IMR-90 (cell line): ENCODE measurements around the gene CEACAM16. TPM values are rescaled to one million over a fixed set of nuclear protein-coding genes. Genes with fewer than 3 reads are reported as not detected.
A peak's percentile ranks its signal among the peaks of the same experiment; 100 is the strongest.

ENCODE experiments used
- ATAC-seq: fragments of 200-7000 bp; cut with Tn5 transposase; 2 replicates; pipeline ENCODE4 v1.9.1; 2020; ENCODE audit warnings: low read depth, mild to moderate bottlenecking, moderate library complexity
- BruUV-seq: library from RNA; stranded (reverse); fragments of 400-500 nt; replicated peaks from 2 replicates; lab custom pipeline; 2021; lab: Mats Ljungman, UMichigan
- CTCF ChIA-PET: fragments of 300-600 bp; formaldehyde crosslinking; extraction: SDS; loops from one replicate; lab custom pipeline; 2021; ENCODE audit warnings: antibody characterized with exemption; lab: Yijun Ruan, JAX
- POLR2A ChIA-PET: fragments of 300-600 bp; sonication (Branson Sonifier 250); formaldehyde crosslinking; loops from one replicate; lab custom pipeline; 2022; ENCODE audit warnings: antibody characterized with exemption; ENCODE audit not compliant: unreplicated experiment; lab: Charles Lee
- DNase-seq: peaks from one replicate; pipeline ENCODE4 v3.0.0; 2013
- H2AFZ ChIP-seq: replicated peaks from 2 replicates; pipeline ENCODE3; 2013; ENCODE audit warnings: low read length, mild to moderate bottlenecking; ENCODE audit not compliant: poor library complexity
- H2AK5ac ChIP-seq: 2 replicates; pipeline ENCODE4 v1.6.1; 2013; ENCODE audit warnings: low read depth, low read length, inconsistent platforms
- H2AK9ac ChIP-seq: replicated peaks from 2 replicates; pipeline ENCODE3; 2013; ENCODE audit warnings: mild to moderate bottlenecking, low read depth, low read length, moderate library complexity; ENCODE audit not compliant: poor library complexity
- H2BK120ac ChIP-seq: 2 replicates; pipeline ENCODE4 v1.6.1; 2013; ENCODE audit warnings: low read depth, low read length, inconsistent platforms
- H2BK15ac ChIP-seq: 3 replicates; pipeline ENCODE4 v1.6.1; 2013; ENCODE audit warnings: low read depth, low read length, inconsistent platforms
- H2BK20ac ChIP-seq: 2 replicates; pipeline ENCODE4 v1.6.1; 2013; ENCODE audit warnings: low read depth, mild to moderate bottlenecking, inconsistent platforms, low read length, moderate library complexity
- H2BK5ac ChIP-seq: 2 replicates; pipeline ENCODE4 v1.6.1; 2013; ENCODE audit warnings: mild to moderate bottlenecking, low read depth, low read length, inconsistent platforms; ENCODE audit not compliant: poor library complexity, severe bottlenecking
- H3K14ac ChIP-seq: replicated peaks from 2 replicates; pipeline ENCODE4 v1.6.1; 2013; ENCODE audit warnings: low read depth, low read length, inconsistent platforms
- H3K18ac ChIP-seq: 2 replicates; pipeline ENCODE4 v1.6.1; 2013; ENCODE audit warnings: low read depth, low read length, control low read depth
- H3K23ac ChIP-seq: 2 replicates; pipeline ENCODE4 v1.6.1; 2013; ENCODE audit warnings: low read depth, low read length, inconsistent platforms
- H3K27ac ChIP-seq: 2 replicates; pipeline ENCODE4 v1.5.1; 2013; ENCODE audit warnings: mild to moderate bottlenecking, control low read depth, low read length; ENCODE audit not compliant: insufficient read depth
- H3K27me3 ChIP-seq: 2 replicates; pipeline ENCODE4 v1.6.1; 2013; ENCODE audit warnings: low read length; ENCODE audit not compliant: control insufficient read depth, insufficient read depth
- H3K36me3 ChIP-seq: 2 replicates; pipeline ENCODE4 v1.6.1; 2013; ENCODE audit warnings: low read length, mixed read lengths; ENCODE audit not compliant: control insufficient read depth, insufficient read depth
- H3K4ac ChIP-seq: 2 replicates; pipeline ENCODE4 v1.6.1; 2013; ENCODE audit warnings: low read depth, low read length, inconsistent platforms
- H3K4me1 ChIP-seq: 2 replicates; pipeline ENCODE4 v1.6.1; 2013; ENCODE audit warnings: low read length, mixed read lengths; ENCODE audit not compliant: control insufficient read depth, insufficient read depth
- H3K4me2 ChIP-seq: 2 replicates; pipeline ENCODE4 v1.6.1; 2013; ENCODE audit warnings: low read depth, mild to moderate bottlenecking, control low read depth, low read length, moderate library complexity
- H3K4me3 ChIP-seq: 2 replicates; pipeline ENCODE4 v1.5.1; 2013; ENCODE audit warnings: low read depth, mild to moderate bottlenecking, control low read depth, low read length, moderate library complexity; ENCODE audit not compliant: insufficient read depth
- H3K56ac ChIP-seq: 2 replicates; pipeline ENCODE4 v1.6.1; 2013; ENCODE audit warnings: low read length, inconsistent platforms; ENCODE audit not compliant: insufficient read depth; ENCODE audit errors: extremely low read depth
- H3K79me1 ChIP-seq, 2 experiments: 2 replicates each; pipeline ENCODE4 v1.6.1; 2013; ENCODE audit warnings: low read length in 2 of 2, inconsistent platforms in 1 of 2, low read depth in 1 of 2
- H3K9ac ChIP-seq: 2 replicates; pipeline ENCODE4 v1.6.1; 2013; ENCODE audit warnings: low read depth, low read length, control low read depth
- H3K9me1 ChIP-seq: 2 replicates; pipeline ENCODE4 v1.6.1; 2013; ENCODE audit warnings: low read length, inconsistent platforms; ENCODE audit not compliant: insufficient read depth
- H3K9me3 ChIP-seq: 2 replicates; pipeline ENCODE4 v1.6.1; 2013; ENCODE audit warnings: low read length; ENCODE audit not compliant: control insufficient read depth, insufficient read depth
- H4K20me1 ChIP-seq: 2 replicates; pipeline ENCODE4 v1.6.1; 2013; ENCODE audit warnings: low read length, inconsistent platforms; ENCODE audit not compliant: insufficient read depth
- H4K5ac ChIP-seq: 2 replicates; pipeline ENCODE4 v1.6.1; 2013; ENCODE audit warnings: mild to moderate bottlenecking, low read depth, low read length, control low read depth
- H4K8ac ChIP-seq, 2 experiments: 2 replicates each; pipeline ENCODE4 v1.6.1; 2013; ENCODE audit warnings: low read depth in 2 of 2, low read length in 2 of 2, control low read depth in 1 of 2, inconsistent platforms in 1 of 2
- H4K91ac ChIP-seq: 2 replicates; pipeline ENCODE4 v1.6.1; 2013; ENCODE audit warnings: low read depth, low read length, inconsistent platforms; ENCODE audit not compliant: insufficient read depth
- BHLHE40 ChIP-seq: fragments of 150-350 bp; IDR thresholded peaks from 2 replicates; pipeline ENCODE4 v1.6.1; 2016; ENCODE audit warnings: mild to moderate bottlenecking, low read depth, low read length
- CHD1 ChIP-seq: IDR thresholded peaks from 2 replicates; pipeline ENCODE4 v1.6.1; 2012; ENCODE audit warnings: low read depth, low read length, improper control_type of control experiment
- FOS ChIP-seq: fragments of 150-350 bp; IDR thresholded peaks from 2 replicates; pipeline ENCODE4 v1.6.1; 2016; ENCODE audit warnings: low read depth, low read length
- MAFK ChIP-seq: IDR thresholded peaks from 2 replicates; pipeline ENCODE4 v1.6.1; 2012; ENCODE audit warnings: low read depth, low read length, improper control_type of control experiment
- MAZ ChIP-seq: IDR thresholded peaks from 2 replicates; pipeline ENCODE4 v1.6.1; 2012; ENCODE audit warnings: low read depth, mild to moderate bottlenecking, low read length, improper control_type of control experiment, moderate library complexity, borderline replicate concordance
- RAD21 ChIP-seq: IDR thresholded peaks from 2 replicates; pipeline ENCODE4 v1.6.1; 2012; ENCODE audit warnings: low read length, improper control_type of control experiment
- RCOR1 ChIP-seq: IDR thresholded peaks from 2 replicates; pipeline ENCODE4 v1.6.1; 2012; ENCODE audit warnings: mild to moderate bottlenecking, low read length, improper control_type of control experiment; ENCODE audit not compliant: insufficient replicate concordance
- RFX5 ChIP-seq: IDR thresholded peaks from 2 replicates; pipeline ENCODE4 v1.8.0; 2012; ENCODE audit warnings: low read depth, mild to moderate bottlenecking, low read length, moderate library complexity
- SMC3 ChIP-seq: fragments of 150-350 bp; IDR thresholded peaks from 2 replicates; pipeline ENCODE4 v1.6.1; 2016; ENCODE audit warnings: low read depth, mild to moderate bottlenecking, antibody characterized with exemption, low read length, moderate library complexity
- WGBS, 2 experiments: methylation state at CpG; one replicate each; pipeline versions ENCODE4 v1.1.5 to v1.1.7; 2013; ENCODE audit warnings: missing lambda C conversion rate in 2 of 2; ENCODE audit not compliant: insufficient read length in 1 of 2; ENCODE audit errors: extremely low coverage in 2 of 2; 5-methylcytosine and 5-hydroxymethylcytosine counted together
- dilution Hi-C: fragments of 300-500 bp; cut with HindIII; formaldehyde crosslinking; loops from one replicate; pipeline ENCODE4 v1.14.3; 2018; ENCODE audit warnings: low sequenced_read_pairs; ENCODE audit not compliant: unreplicated experiment
- in situ Hi-C: fragments of 300-500 bp; cut with MboI; formaldehyde crosslinking; loops from 3 replicates; pipeline ENCODE4 v1.14.3; 2019; ENCODE audit warnings: low sequenced_read_pairs, inconsistent platforms, mixed read lengths
- intact Hi-C: fragments of 100-400 bp; cut with micrococcal nuclease; formaldehyde crosslinking; loops from 2 replicates; pipeline ENCODE4 v1.10.0; 2022
- polyA plus RNA-seq, 3 experiments: library from polyadenylated mRNA; depleted of rRNA; stranded (reverse); fragments of >200 nt; gene quantifications; 2 replicates each; pipeline ENCODE4 v1.2.3, GENCODE V29; 2012; ENCODE audit warnings: low replicate concordance in 1 of 3
- total RNA-seq: library from RNA; depleted of rRNA; stranded (reverse); fragments of >200 nt; gene quantifications from 2 replicates; pipeline ENCODE4 v1.2.3, GENCODE V29; 2012
- TF ChIP-seq, protein P1 (sequence below): conservative IDR thresholded peaks from 2 replicates; pipeline ENCODE4 v1.5.1; 2012; ENCODE audit warnings: mild to moderate bottlenecking, low read depth, low read length, improper control_type of control experiment
- TF ChIP-seq, protein P2 (sequence below): fragments of 150-350 bp; IDR thresholded peaks from 2 replicates; pipeline ENCODE4 v1.6.1; 2016; ENCODE audit warnings: low read depth, mild to moderate bottlenecking, low read length, moderate library complexity, borderline replicate concordance
- TF ChIP-seq, protein P3 (sequence below): fragments of 150-350 bp; IDR thresholded peaks from 2 replicates; pipeline ENCODE4 v1.6.1; 2017; ENCODE audit warnings: mild to moderate bottlenecking, antibody characterized with exemption, low read length, low read depth

CEACAM16 gene
- total and polyA plus RNA-seq, 2 of the 4 experiments (the other 2 are of a cell fraction) = not detected

DNA sequence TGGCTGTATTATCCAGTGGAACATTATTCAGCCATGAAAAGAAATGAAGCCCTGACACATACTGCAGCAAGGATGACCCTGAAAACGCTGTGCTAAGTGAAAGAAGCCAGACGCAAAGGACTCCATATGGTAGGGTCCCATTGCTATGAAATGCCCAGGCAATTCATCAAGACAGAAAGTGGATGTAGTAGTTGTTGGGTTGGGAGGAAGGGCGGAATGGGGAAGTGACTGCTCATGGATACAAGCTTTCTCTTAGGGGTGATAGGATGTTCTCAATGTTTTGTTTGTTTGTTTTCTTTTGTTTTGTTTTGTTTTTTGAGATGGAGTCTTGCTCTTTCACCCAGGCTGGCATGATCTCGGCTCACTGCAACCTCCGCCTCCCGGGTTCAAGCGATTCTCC, 11.1 kb upstream of the CEACAM16 start:
- H3K9ac ChIP-seq = no peak overlapping the region
- H3K36me3 ChIP-seq = peaks cover 5% of the 10 kb centered on the region; the same call in 1 of the 2 replicates
- TF ChIP-seq RCOR1 = no peak
- TF ChIP-seq BHLHE40 = no peak
- TF ChIP-seq, protein P1, sequence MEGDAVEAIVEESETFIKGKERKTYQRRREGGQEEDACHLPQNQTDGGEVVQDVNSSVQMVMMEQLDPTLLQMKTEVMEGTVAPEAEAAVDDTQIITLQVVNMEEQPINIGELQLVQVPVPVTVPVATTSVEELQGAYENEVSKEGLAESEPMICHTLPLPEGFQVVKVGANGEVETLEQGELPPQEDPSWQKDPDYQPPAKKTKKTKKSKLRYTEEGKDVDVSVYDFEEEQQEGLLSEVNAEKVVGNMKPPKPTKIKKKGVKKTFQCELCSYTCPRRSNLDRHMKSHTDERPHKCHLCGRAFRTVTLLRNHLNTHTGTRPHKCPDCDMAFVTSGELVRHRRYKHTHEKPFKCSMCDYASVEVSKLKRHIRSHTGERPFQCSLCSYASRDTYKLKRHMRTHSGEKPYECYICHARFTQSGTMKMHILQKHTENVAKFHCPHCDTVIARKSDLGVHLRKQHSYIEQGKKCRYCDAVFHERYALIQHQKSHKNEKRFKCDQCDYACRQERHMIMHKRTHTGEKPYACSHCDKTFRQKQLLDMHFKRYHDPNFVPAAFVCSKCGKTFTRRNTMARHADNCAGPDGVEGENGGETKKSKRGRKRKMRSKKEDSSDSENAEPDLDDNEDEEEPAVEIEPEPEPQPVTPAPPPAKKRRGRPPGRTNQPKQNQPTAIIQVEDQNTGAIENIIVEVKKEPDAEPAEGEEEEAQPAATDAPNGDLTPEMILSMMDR = no peak
- TF ChIP-seq, protein P2, sequence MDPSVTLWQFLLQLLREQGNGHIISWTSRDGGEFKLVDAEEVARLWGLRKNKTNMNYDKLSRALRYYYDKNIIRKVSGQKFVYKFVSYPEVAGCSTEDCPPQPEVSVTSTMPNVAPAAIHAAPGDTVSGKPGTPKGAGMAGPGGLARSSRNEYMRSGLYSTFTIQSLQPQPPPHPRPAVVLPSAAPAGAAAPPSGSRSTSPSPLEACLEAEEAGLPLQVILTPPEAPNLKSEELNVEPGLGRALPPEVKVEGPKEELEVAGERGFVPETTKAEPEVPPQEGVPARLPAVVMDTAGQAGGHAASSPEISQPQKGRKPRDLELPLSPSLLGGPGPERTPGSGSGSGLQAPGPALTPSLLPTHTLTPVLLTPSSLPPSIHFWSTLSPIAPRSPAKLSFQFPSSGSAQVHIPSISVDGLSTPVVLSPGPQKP = no peak
- TF ChIP-seq, protein P3, sequence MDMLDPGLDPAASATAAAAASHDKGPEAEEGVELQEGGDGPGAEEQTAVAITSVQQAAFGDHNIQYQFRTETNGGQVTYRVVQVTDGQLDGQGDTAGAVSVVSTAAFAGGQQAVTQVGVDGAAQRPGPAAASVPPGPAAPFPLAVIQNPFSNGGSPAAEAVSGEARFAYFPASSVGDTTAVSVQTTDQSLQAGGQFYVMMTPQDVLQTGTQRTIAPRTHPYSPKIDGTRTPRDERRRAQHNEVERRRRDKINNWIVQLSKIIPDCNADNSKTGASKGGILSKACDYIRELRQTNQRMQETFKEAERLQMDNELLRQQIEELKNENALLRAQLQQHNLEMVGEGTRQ = no peak
- TF ChIP-seq SMC3 = no peak
- TF ChIP-seq MAFK = no peak
- no peak for TF ChIP-seq MAZ
- no peak for TF ChIP-seq RAD21
- no peak for TF ChIP-seq RFX5
- no peak for TF ChIP-seq FOS
- TF ChIP-seq CHD1 = no peak
- ChIA-PET CTCF (interaction anchor here (0.6 to 2.3 kb wide), 3 partner anchors 79 to 99 kb away, joined by 5 to 8 read pairs (median 8); no protein-coding TSS in a partner anchor), POLR2A (no interaction called here)
- H3K27me3 ChIP-seq = no peaks in the 10 kb centered on the region
- H3K27ac ChIP-seq = no peak overlapping the region
- H3K4me2 ChIP-seq = no peak overlapping the region
- H2AFZ ChIP-seq = no peak overlapping the region
- DNase-seq = no peak
- H3K9me1 ChIP-seq = peaks cover 4% of the 10 kb centered on the region
- 0 out of 4 replicates have a peak, but pooled peaks cover 0 to 3% of the 10 kb centered on the region in 2 experiments for H3K79me1 ChIP-seq
- no peak overlapping the region; the same call in 1 of the 2 replicates for H2AK5ac ChIP-seq
- H4K20me1 ChIP-seq = no peaks in the 10 kb centered on the region
- in situ Hi-C loops = loop anchor here (10.0 kb wide), 1 partner anchor 267 kb away; the partner anchor contains the start of gene CLPTM1
- peak overlapping the region; percentile 26; the same call in 1 of the 2 replicates for H2BK120ac ChIP-seq
- H4K91ac ChIP-seq = peak overlapping the region; percentile 8; the same call in 1 of the 2 replicates
- H2AK9ac ChIP-seq = no peak overlapping the region
- no peaks in the 10 kb centered on the region for H3K9me3 ChIP-seq
- no peak for ATAC-seq
- intact Hi-C loops = no loop called here
- no peak overlapping the region for H4K5ac ChIP-seq
- BruUV-seq = no TSS peak
- H3K18ac ChIP-seq = no peak overlapping the region
- no peak overlapping the region for H2BK5ac ChIP-seq
- H3K23ac ChIP-seq = no peak overlapping the region
- no peak overlapping the region for H3K56ac ChIP-seq
- no peak overlapping the region for H3K14ac ChIP-seq
- H3K4me3 ChIP-seq = no peak overlapping the region
- H2BK15ac ChIP-seq = peak overlapping the region; percentile 39; the same call in 2 of the 3 replicates
- no peak overlapping the region for H2BK20ac ChIP-seq
- 95% methylated on average over 3 of the region's 7 CpGs; no CpG with 5 or more reads in 1 of the 2 experiments for WGBS, 2 experiments
- dilution Hi-C loops = no loop called here
- H4K8ac ChIP-seq = 0 out of 4 replicates have a peak overlapping the region, but pooled peaks of 1 of the 2 experiments have one; percentile 27
- H3K4ac ChIP-seq = no peak overlapping the region
- H3K4me1 ChIP-seq = peaks cover 8% of the 10 kb centered on the region
